Thoracic aorta (tissue), 2 donors: Measurements from ENCODE around the gene SRGAP1. TPM values are rescaled to one million over a fixed set of nuclear protein-coding genes. Genes with fewer than 3 reads are reported as not detected.

Source experiments
- ATAC-seq: fragments of 150-250 bp; one replicate; pipeline ENCODE4 v1.8.0; 2017; ENCODE audit warnings: low read depth; ENCODE audit not compliant: insufficient number of reproducible peaks, low FRiP score
- DNase-seq: peaks from one replicate; pipeline ENCODE4 v3.0.0-alpha.2; 2020; ENCODE audit warnings: low spot score
- H3K27ac ChIP-seq, 2 donors: fragments of 200-600 bp; sonication (generic); 1 replicate in 1 of 2; 2 replicates in 1 of 2; pipeline ENCODE4 v1.5.1; 2016; ENCODE audit warnings: mild to moderate bottlenecking in 2 of 2, moderate library complexity in 2 of 2
- H3K27me3 ChIP-seq: fragments of 200-600 bp; sonication (generic); replicated peaks from 2 replicates; pipeline ENCODE4 v1.6.0; 2016; ENCODE audit warnings: mild to moderate bottlenecking; ENCODE audit not compliant: insufficient read depth
- H3K36me3 ChIP-seq: fragments of 200-600 bp; sonication (generic); one replicate; pipeline ENCODE4 v1.5.1; 2016
- H3K4me1 ChIP-seq, 2 donors: fragments of 200-600 bp; sonication (generic); 1 replicate in 1 of 2; 2 replicates in 1 of 2; pipeline versions ENCODE4 v1.5.1 to v1.6.0; 2016; ENCODE audit warnings: low read depth in 2 of 2, mild to moderate bottlenecking in 1 of 2; ENCODE audit not compliant: control insufficient read depth in 1 of 2
- H3K4me3 ChIP-seq: fragments of 200-600 bp; sonication (generic); 2 replicates; pipeline ENCODE4 v1.5.1; 2016; ENCODE audit warnings: mild to moderate bottlenecking
- H3K9me3 ChIP-seq: fragments of 200-600 bp; sonication (generic); 2 replicates; pipeline ENCODE4 v1.5.1; 2016
- total RNA-seq, 2 donors: library from RNA; depleted of rRNA; stranded (reverse); fragments of >200 nt; gene quantifications; one replicate each; pipeline versions ENCODE4 v1.1.0 to v1.2.3, GENCODE V29; 2016
- TF ChIP-seq, protein P1 (sequence below): fragments of 200-600 bp; sonication (generic); IDR thresholded peaks from one replicate; pipeline ENCODE4 v1.5.1; 2019; ENCODE audit warnings: antibody characterized with exemption

The SRGAP1 gene
- total RNA-seq, 2 donors from 2014 or later: 7.9 to 24.1 TPM

DNA sequence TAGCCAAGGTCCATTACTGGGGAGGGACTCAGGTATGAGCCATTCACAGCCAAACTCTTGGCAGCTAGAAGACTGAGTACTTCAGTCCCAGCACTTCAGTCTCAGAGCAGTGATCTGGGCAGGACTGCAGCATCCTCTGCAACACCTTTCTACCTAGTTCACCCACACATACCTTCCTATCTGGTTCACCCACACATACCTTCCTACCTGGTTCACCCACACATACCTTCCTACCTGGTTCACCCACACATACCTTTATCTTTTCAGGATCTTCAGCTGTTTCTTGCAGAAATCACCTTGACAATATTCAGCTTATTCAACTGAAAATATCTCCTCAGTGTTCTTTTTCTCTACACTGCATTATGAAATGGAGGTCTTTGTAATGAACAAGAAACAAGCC is 101.3 kb downstream of the SRGAP1 start:
- TF ChIP-seq, protein P1, sequence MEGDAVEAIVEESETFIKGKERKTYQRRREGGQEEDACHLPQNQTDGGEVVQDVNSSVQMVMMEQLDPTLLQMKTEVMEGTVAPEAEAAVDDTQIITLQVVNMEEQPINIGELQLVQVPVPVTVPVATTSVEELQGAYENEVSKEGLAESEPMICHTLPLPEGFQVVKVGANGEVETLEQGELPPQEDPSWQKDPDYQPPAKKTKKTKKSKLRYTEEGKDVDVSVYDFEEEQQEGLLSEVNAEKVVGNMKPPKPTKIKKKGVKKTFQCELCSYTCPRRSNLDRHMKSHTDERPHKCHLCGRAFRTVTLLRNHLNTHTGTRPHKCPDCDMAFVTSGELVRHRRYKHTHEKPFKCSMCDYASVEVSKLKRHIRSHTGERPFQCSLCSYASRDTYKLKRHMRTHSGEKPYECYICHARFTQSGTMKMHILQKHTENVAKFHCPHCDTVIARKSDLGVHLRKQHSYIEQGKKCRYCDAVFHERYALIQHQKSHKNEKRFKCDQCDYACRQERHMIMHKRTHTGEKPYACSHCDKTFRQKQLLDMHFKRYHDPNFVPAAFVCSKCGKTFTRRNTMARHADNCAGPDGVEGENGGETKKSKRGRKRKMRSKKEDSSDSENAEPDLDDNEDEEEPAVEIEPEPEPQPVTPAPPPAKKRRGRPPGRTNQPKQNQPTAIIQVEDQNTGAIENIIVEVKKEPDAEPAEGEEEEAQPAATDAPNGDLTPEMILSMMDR: no peak
- ATAC-seq (no peak), DNase-seq (no peak)
- no peaks in the 10 kb centered on the region for H3K36me3 ChIP-seq
- H3K27me3 ChIP-seq: no peaks in the 10 kb centered on the region
- H3K4me3 ChIP-seq: no peak overlapping the region
- peaks cover 4 to 12% of the 10 kb centered on the region in 2 donors for H3K4me1 ChIP-seq
- H3K9me3 ChIP-seq: no peaks in the 10 kb centered on the region
- no peak overlapping the region for H3K27ac ChIP-seq

DNA sequence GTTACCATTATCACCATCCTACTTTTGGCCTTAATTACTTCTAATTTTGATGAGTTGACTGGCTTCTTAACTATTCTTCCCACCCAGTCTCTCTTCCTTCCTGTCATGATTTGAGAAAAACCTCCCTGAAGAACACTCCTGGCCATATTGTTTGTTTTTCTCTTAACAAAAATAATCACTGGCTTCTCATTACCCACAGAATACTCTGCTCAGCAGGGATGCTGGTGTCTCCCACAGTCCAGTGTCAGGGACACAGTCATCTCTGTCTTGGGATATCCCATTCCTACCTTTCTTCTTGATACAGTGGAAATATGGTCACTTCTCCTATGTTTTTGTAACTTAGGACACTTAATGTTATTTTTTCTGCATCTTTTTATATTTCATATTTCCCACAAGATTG is 103.7 kb downstream of the SRGAP1 start:
- TF ChIP-seq, protein P1: no peak

DNA sequence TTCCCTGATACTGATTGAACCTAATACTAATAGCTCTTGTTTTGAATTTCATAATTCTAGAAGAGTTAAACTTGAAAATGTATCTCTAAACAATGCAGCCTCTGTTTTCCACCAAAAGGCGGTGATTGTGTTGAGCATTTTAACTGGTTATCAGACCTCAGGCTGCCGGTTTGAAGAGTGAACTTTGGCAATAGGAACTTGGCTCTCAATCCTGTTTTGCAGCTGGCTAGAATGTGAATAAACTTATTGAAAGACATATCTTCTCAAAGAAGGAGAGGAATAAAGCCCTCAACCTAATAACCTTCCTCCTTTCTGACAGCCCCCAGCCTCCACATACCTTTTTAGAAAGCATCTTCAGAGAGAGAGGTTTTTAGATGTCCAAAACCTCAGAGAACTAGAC is 105.4 kb downstream of the SRGAP1 start:
- ATAC-seq (no peak), DNase-seq (no peak)
- TF ChIP-seq, protein P1: no peak
- H3K4me1 ChIP-seq: peaks cover under 1 to 6% of the 10 kb centered on the region in 2 donors
- H3K36me3 ChIP-seq: no peaks in the 10 kb centered on the region
- H3K4me3 ChIP-seq: no peak overlapping the region
- no peaks in the 10 kb centered on the region for H3K27me3 ChIP-seq
- no peaks in the 10 kb centered on the region for H3K9me3 ChIP-seq
- H3K27ac ChIP-seq: no peak overlapping the region

More for the DNA sequence above, 103.7 kb downstream of the SRGAP1 start:
- H3K36me3 ChIP-seq: no peaks in the 10 kb centered on the region
- DNase-seq (no peak), ATAC-seq (no peak)
- H3K27me3 ChIP-seq: no peaks in the 10 kb centered on the region
- H3K4me1 ChIP-seq: peaks cover 0 to 6% of the 10 kb centered on the region in 2 donors
- no peak overlapping the region for H3K27ac ChIP-seq
- H3K4me3 ChIP-seq: no peak overlapping the region
- no peaks in the 10 kb centered on the region for H3K9me3 ChIP-seq

DNA sequence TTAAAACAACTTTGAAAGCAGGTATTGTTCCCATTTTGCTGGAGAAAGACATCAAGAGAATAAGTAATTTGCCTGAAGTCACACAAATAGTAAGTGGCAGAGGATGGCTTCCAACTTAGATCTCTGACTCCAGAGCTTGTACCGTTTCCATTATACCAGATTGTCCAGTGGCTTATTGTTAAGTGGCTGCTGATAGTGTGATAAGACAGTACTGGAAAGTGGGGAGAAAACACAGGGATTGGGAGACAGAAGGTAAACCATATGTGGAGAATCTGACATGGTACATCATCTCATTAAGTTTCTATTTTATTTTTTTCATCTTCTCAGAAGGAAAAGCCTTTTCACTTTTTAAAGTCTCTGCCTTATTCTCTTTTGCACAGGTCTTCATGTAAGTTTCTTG is 108.5 kb downstream of the SRGAP1 start:
- no peaks in the 10 kb centered on the region for H3K9me3 ChIP-seq
- peaks cover 8 to 20% of the 10 kb centered on the region in 2 donors for H3K4me1 ChIP-seq
- H3K36me3 ChIP-seq: no peaks in the 10 kb centered on the region
- TF ChIP-seq, protein P1: no peak
- DNase-seq (no peak), ATAC-seq (no peak)
- H3K27me3 ChIP-seq: no peaks in the 10 kb centered on the region
- no peak overlapping the region for H3K27ac ChIP-seq
- no peak overlapping the region for H3K4me3 ChIP-seq

DNA sequence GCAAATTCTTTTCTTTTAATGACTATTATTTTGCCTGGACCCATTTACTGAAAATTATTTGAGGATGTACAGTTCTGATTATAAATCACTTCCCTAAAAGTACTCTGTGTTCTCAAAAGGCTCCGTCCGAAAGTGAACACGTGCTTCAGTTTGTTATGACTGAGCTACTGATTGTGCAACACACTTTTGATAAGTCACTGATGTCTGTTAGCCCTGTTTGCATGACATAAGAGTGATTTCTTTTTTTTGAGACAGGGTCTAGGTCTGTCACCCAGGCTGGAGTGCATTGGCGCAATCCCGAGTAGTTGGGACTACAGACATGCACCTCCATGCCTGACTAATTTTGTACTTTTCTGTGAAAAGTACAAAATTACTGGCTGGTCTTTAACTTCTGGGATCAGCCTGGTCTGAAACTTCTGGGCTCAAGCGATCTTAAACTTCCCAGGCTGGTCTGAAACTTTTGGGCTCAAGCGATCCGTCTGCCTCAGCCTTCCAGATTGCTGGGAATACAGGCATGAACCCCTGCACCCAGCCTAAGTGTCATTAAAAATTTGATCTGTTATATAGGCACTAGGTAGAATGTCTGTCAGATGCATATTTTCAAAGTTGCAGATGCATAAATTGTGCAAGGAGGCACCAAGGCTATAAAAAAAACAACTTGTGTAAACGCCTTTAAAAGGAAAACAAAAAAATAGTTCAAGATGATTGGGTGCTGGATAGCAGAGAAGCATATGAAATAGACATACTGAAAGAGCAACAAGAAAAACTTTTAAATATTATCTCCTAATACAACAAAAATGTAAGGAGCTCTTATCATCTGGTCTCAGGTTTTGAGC is 111.5 kb downstream of the SRGAP1 start:
- no peak overlapping the region for H3K4me3 ChIP-seq
- no peak for ATAC-seq
- peaks cover 8 to 13% of the 10 kb centered on the region in 2 donors for H3K4me1 ChIP-seq
- no peaks in the 10 kb centered on the region for H3K9me3 ChIP-seq
- no peak for DNase-seq
- TF ChIP-seq, protein P1: no peak
- H3K27ac ChIP-seq: peak overlapping the region in 1 of 2 donors; percentile 19
- no peaks in the 10 kb centered on the region for H3K36me3 ChIP-seq
- no peaks in the 10 kb centered on the region for H3K27me3 ChIP-seq
